ENCODE data around the gene CCDC86.

DNA sequence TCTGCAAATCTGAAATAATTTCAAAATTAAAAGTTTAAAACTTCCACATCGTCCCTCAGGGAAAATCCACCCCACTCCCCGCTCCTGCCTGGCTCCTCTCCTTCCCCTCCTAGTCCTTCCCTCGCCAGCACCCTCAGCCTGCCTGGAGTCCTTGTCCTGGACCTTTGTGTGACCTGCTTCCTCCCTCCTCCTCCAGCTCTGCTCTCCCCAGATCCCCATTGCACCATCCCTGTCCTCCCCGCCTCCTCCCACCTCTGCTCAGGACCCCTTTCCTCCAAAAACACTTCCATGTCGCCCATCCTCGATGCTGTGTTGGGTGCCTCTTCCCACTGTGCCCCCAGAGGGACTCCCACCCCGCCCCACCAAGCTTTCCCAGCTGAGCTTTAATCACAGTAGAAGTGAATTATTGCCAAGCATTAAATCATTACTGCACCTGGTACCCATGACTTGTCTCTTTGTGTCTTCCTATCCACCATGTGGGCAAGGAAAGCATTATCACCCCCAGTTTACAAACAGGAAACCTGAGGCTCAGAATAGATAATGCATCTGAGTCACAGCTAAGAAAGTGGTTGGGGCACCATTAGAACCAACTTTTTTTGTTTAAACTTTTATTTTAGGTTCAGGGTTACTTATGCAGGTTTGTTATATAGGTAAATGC, 23.1 kb downstream of the CCDC86 start:
- TF ChIP-seq CTCF (IDR thresholded peaks at IDR 0.05 in 2 of 3, conservative IDR thresholded peaks at IDR 0.05 in 1 of 3; ENCODE audit: insufficient read depth in 2 of 3, low read depth in 1 of 3, low read length in 3 of 3) (no peak), REST (IDR thresholded peaks at IDR 0.05; ENCODE audit: borderline replicate concordance) (no peak), REST (CRISPR knock-in tag; IDR thresholded peaks at IDR 0.05; ENCODE audit: low read depth) (no peak), CC2D1A (IDR thresholded peaks at IDR 0.05) (no peak), EP300 (IDR thresholded peaks at IDR 0.05; ENCODE audit: low read length) (peak; percentile 8; the same call in 1 of the 2 replicates), RFX1 (IDR thresholded peaks at IDR 0.05) (no peak), SMC3 (conservative IDR thresholded peaks at IDR 0.05; ENCODE audit: insufficient read depth, low read depth, low read length) (no peak), POLR2A (conservative IDR thresholded peaks at IDR 0.05) (no peak), TAL1 (IDR thresholded peaks at IDR 0.05) (no peak), EZH2 (IDR thresholded peaks at IDR 0.05; ENCODE audit: borderline replicate concordance, low read depth, low read length) (no peak), FOXA1 (IDR thresholded peaks at IDR 0.05; ENCODE audit: borderline replicate concordance) (no peak)
